ENCODE measurements around the gene MAP7D2.

GRCh38 chrX:19986531-19986930 lies 130.2 kb downstream of the MAP7D2 start:
- no peak for TF ChIP-seq ZNF592 (IDR thresholded peaks at IDR 0.05)
- TF ChIP-seq HDAC2 (IDR thresholded peaks at IDR 0.05): no peak
- no peak for TF ChIP-seq HEY1 (CRISPR knock-in tag; IDR thresholded peaks at IDR 0.05; ENCODE audit: borderline replicate concordance)
- TF ChIP-seq HMGXB4 (CRISPR knock-in tag; IDR thresholded peaks at IDR 0.05): no peak
- no peak for TF ChIP-seq GTF3C2 (IDR thresholded peaks at IDR 0.05; ENCODE audit: borderline replicate concordance, extremely low read depth, insufficient read length)
- no peak for TF ChIP-seq TAF1 (IDR thresholded peaks at IDR 0.05; ENCODE audit: control insufficient read depth, extremely low read depth, insufficient read depth, low read length, severe bottlenecking)
